HepG2 (cell line): ENCODE measurements around the gene AJM1. TPM values are rescaled to one million over a fixed set of nuclear protein-coding genes. Genes with fewer than 3 reads are reported as not detected.
A peak's percentile ranks its signal among the peaks of the same experiment; 100 is the strongest.

Source experiments
- DR1 ChIP-seq: sonication (generic); formaldehyde crosslinking; IDR thresholded peaks from 2 replicates; pipeline ENCODE4 v1.8.0; 2021; ENCODE audit warnings: mild to moderate bottlenecking, missing genetic modification reagents, inconsistent platforms
- HBP1 ChIP-seq: IDR thresholded peaks from 2 replicates; pipeline ENCODE4 v1.6.1; 2016; ENCODE audit warnings: low read depth, control low read depth
- HIVEP1 ChIP-seq: sonication (generic); formaldehyde crosslinking; IDR thresholded peaks from 2 replicates; pipeline ENCODE4 v1.4.0; 2020; ENCODE audit warnings: mild to moderate bottlenecking, missing genetic modification reagents
- HNF4A ChIP-seq: sonication (generic); formaldehyde crosslinking; IDR thresholded peaks from 2 replicates; pipeline ENCODE4 v1.4.0; 2020; ENCODE audit warnings: missing genetic modification reagents
- HNRNPK ChIP-seq: fragments of 200-400 bp; formaldehyde crosslinking; IDR thresholded peaks from 2 replicates; pipeline ENCODE4 v1.6.1; 2018; ENCODE audit warnings: low read length, low read depth, moderate library complexity, mild to moderate bottlenecking; ENCODE audit not compliant: poor library complexity, severe bottlenecking
- MAX ChIP-seq: IDR thresholded peaks from 2 replicates; pipeline ENCODE4 v1.6.1; 2012; ENCODE audit warnings: inconsistent platforms
- MTF1 ChIP-seq: sonication (generic); formaldehyde crosslinking; IDR thresholded peaks from 2 replicates; pipeline ENCODE4 v1.5.0; 2020; ENCODE audit warnings: missing genetic modification reagents
- MYPOP ChIP-seq: sonication (generic); formaldehyde crosslinking; IDR thresholded peaks from 2 replicates; pipeline ENCODE4 v1.8.1; 2023; ENCODE audit warnings: mild to moderate bottlenecking, moderate library complexity, missing genetic modification reagents
- PAF1 ChIP-seq: IDR thresholded peaks from 2 replicates; pipeline ENCODE4 v1.6.1; 2016; ENCODE audit warnings: missing genetic modification reagents, missing compliant biosample characterization
- PCBP1 ChIP-seq: fragments of 200-400 bp; formaldehyde crosslinking; IDR thresholded peaks from 2 replicates; pipeline ENCODE4 v1.6.1; 2017; ENCODE audit warnings: mild to moderate bottlenecking, low read depth, low read length, borderline replicate concordance
- POLR2AphosphoS2 ChIP-seq: IDR thresholded peaks from 2 replicates; pipeline ENCODE4 v1.6.1; 2011; ENCODE audit warnings: low read depth, low read length, improper control_type of control experiment
- RBM22 ChIP-seq: fragments of 200-400 bp; formaldehyde crosslinking; optimal IDR thresholded peaks from 2 replicates; pipeline ENCODE3; 2017; ENCODE audit warnings: mild to moderate bottlenecking, low read length, moderate library complexity
- SATB2 ChIP-seq: sonication (generic); formaldehyde crosslinking; IDR thresholded peaks from 2 replicates; pipeline ENCODE4 v1.5.0; 2020; ENCODE audit warnings: missing genetic modification reagents
- ZFP82 ChIP-seq: sonication (generic); formaldehyde crosslinking; IDR thresholded peaks from 2 replicates; pipeline ENCODE4 v1.5.1; 2020; ENCODE audit warnings: mild to moderate bottlenecking, missing genetic modification reagents, borderline replicate concordance
- ZMYM4 ChIP-seq: sonication (generic); formaldehyde crosslinking; IDR thresholded peaks from 2 replicates; pipeline ENCODE4 v1.8.1; 2023; ENCODE audit warnings: mild to moderate bottlenecking, missing genetic modification reagents
- ZNF180 ChIP-seq: sonication (generic); formaldehyde crosslinking; IDR thresholded peaks from 2 replicates; pipeline ENCODE4 v1.4.0; 2020; ENCODE audit warnings: low read depth, missing genetic modification reagents, borderline replicate concordance
- ZNF24 ChIP-seq: fragments of 450-650 bp; IDR thresholded peaks from 2 replicates; pipeline ENCODE4 v1.6.1; 2017; ENCODE audit warnings: antibody characterized with exemption, mild to moderate bottlenecking
- ZNF282 ChIP-seq: fragments of 450-650 bp; IDR thresholded peaks from 2 replicates; pipeline ENCODE4 v1.6.1; 2018; ENCODE audit not compliant: partially characterized antibody
- ZNF878 ChIP-seq: sonication (generic); formaldehyde crosslinking; IDR thresholded peaks from 2 replicates; pipeline ENCODE4 v1.8.1; 2023; ENCODE audit warnings: mild to moderate bottlenecking, missing genetic modification reagents, moderate library complexity
- polyA plus RNA-seq, 8 experiments: library from polyadenylated mRNA; depleted of rRNA in 3 of 8; stranded (reverse) in 7 of 8; unstranded in 1 of 8; fragments of >200 nt; fragmentation: Illumina TruSeq in 4 of 8; extraction: Trizol in 4 of 8; gene quantifications; 2 replicates each; pipeline versions ENCODE4 v1.2.1 to v1.2.3, GENCODE V29; 2011 to 2016; ENCODE audit warnings: low read depth in 4 of 8, missing spikeins in 1 of 8, mixed read lengths in 1 of 8; ENCODE audit not compliant: insufficient read depth in 1 of 8
- total RNA-seq, 5 experiments: library from RNA; depleted of rRNA; stranded (reverse); fragments of >200 nt; fragmentation: Illumina TruSeq; extraction: Trizol; gene quantifications; 2 replicates each; pipeline ENCODE4 v1.2.3, GENCODE V29; 2016; ENCODE audit warnings: low read depth in 1 of 5
- TF ChIP-seq, protein P1 (sequence below): sonication (generic); formaldehyde crosslinking; IDR thresholded peaks from 2 replicates; pipeline ENCODE4 v1.5.0; 2020; ENCODE audit warnings: missing genetic modification reagents, mild to moderate bottlenecking, borderline replicate concordance
- TF ChIP-seq, protein P2 (sequence below): sonication (generic); formaldehyde crosslinking; IDR thresholded peaks from 2 replicates; pipeline ENCODE4 v1.5.1; 2020; ENCODE audit warnings: missing genetic modification reagents, mild to moderate bottlenecking, borderline replicate concordance
- TF ChIP-seq, protein P3 (sequence below): sonication (generic); formaldehyde crosslinking; IDR thresholded peaks from 2 replicates; pipeline ENCODE4 v1.5.1; 2020; ENCODE audit warnings: missing genetic modification reagents, mild to moderate bottlenecking, borderline replicate concordance

Gene AJM1
- total and polyA plus RNA-seq, 2 of the 13 experiments (the other 11 are each of a cell fraction or from before 2014, with no cell fraction given): 1.1 to 1.2 TPM

DNA sequence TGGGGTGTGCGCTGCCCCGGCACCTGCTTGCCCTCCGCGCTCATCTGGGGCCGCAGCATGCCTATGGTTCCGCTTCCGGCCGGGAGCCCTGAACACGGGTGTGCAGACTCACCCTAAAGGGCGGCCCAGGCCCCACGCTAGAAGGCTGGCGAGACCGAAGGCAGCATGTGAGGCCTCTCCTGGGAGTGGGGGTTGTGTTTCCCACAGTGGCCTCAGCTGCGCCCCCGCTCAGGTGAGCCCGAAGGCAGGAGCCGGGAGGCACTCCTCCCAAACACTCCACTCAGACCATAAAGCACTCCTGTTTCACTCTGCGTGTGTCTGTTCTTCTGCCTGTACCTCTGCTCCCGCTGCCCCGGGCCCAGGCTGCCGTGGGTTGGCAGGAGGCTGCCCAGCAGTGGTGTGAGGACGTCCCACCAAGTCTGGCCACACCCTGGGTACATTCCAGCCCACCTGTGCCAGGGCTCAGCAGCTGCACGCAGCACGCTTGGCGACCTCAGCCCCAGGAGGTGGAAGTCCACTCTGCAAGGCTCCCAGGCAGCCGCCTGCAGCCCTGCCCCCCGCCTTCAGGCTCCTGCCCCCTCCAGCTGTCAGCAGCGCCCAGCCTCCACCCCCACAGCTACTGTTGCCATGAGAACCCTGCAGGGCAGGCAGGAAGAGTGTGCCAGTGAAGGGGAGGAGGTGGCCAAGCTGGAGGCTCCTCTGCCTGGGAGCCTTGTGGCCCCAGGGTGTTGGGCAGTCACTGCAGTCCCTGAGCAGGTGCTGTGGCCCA lies 1.2 kb upstream of the AJM1 start (continued):
- TF ChIP-seq, protein P1, sequence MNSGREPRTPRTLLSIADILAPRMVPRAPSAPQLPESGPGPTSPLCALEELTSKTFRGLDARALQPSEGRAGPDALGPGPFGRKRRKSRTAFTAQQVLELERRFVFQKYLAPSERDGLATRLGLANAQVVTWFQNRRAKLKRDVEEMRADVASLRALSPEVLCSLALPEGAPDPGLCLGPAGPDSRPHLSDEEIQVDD: no peak
- TF ChIP-seq, protein P2, sequence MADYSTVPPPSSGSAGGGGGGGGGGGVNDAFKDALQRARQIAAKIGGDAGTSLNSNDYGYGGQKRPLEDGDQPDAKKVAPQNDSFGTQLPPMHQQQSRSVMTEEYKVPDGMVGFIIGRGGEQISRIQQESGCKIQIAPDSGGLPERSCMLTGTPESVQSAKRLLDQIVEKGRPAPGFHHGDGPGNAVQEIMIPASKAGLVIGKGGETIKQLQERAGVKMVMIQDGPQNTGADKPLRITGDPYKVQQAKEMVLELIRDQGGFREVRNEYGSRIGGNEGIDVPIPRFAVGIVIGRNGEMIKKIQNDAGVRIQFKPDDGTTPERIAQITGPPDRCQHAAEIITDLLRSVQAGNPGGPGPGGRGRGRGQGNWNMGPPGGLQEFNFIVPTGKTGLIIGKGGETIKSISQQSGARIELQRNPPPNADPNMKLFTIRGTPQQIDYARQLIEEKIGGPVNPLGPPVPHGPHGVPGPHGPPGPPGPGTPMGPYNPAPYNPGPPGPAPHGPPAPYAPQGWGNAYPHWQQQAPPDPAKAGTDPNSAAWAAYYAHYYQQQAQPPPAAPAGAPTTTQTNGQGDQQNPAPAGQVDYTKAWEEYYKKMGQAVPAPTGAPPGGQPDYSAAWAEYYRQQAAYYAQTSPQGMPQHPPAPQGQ (CRISPR knock-in tag): no peak
- TF ChIP-seq HBP1 (CRISPR knock-in tag) (no peak), MTF1 (no peak), MAX (no peak), ZNF180 (no peak), RBM22 (peak; percentile 70), PCBP1 (peak; percentile 59; the same call in 1 of the 2 replicates), POLR2AphosphoS2 (0 out of 2 replicates have a peak, but pooled peaks have one; percentile 2), SATB2 (CRISPR knock-in tag) (no peak), HIVEP1 (no peak; the same call in 1 of the 2 replicates), ZNF282 (no peak), HNF4A (peak; percentile 73), ZNF24 (no peak), ZMYM4 (CRISPR knock-in tag) (0 out of 2 replicates have a peak, but pooled peaks have one; percentile 23), ZFP82 (CRISPR knock-in tag) (no peak), DR1 (CRISPR knock-in tag) (no peak), MYPOP (CRISPR knock-in tag) (no peak), ZNF878 (no peak), HNRNPK (peak; percentile 56), PAF1 (CRISPR knock-in tag) (no peak; the same call in 1 of the 2 replicates)
- TF ChIP-seq, protein P3, sequence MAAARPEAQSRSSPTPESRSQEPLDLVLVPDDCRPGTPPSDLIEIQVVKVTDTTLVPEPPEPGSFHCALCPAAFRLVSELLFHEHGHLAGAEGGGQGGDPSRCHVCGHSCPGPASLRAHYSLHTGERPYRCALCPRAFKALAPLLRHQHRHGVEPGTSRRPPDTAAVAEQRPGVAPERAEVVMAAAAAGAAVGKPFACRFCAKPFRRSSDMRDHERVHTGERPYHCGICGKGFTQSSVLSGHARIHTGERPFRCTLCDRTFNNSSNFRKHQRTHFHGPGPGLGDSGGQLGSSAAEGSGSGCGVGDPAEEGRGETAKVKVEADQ: peak; percentile 68; the same call in 1 of the 2 replicates
